Astrocyte (in vitro differentiated cells and primary cell): Measurements from ENCODE around the gene LARGE1. TPM values are rescaled to one million over a fixed set of nuclear protein-coding genes. Genes with fewer than 3 reads are reported as not detected.

ENCODE experiments used
- DNase-seq: peaks from one replicate; pipeline ENCODE4 v3.0.0-alpha.2; 2010; ENCODE audit warnings: low read depth
- FAIRE-seq: peaks from 2 replicates; lab custom pipeline; 2011; peaks lifted over from hg19 to GRCh38; lab: Jason Lieb, UNC
- H2AFZ ChIP-seq: 2 replicates; pipeline ENCODE4 v1.6.0; 2012; ENCODE audit warnings: low read depth, low read length, inconsistent platforms
- H3K27ac ChIP-seq: 2 replicates; pipeline ENCODE4 v1.5.1; 2011; ENCODE audit warnings: low read depth, low read length, inconsistent platforms
- H3K27me3 ChIP-seq: 2 replicates; pipeline ENCODE4 v1.6.0; 2011; ENCODE audit warnings: low read length, inconsistent platforms; ENCODE audit not compliant: insufficient read depth
- H3K36me3 ChIP-seq: 2 replicates; pipeline ENCODE4 v1.5.1; 2011; ENCODE audit warnings: low read length, inconsistent platforms; ENCODE audit not compliant: insufficient read depth
- H3K4me1 ChIP-seq: 2 replicates; pipeline ENCODE4 v1.5.1; 2011; ENCODE audit warnings: low read length, inconsistent platforms; ENCODE audit not compliant: insufficient read depth
- H3K4me2 ChIP-seq: 2 replicates; pipeline ENCODE4 v1.6.0; 2012; ENCODE audit warnings: low read length, inconsistent platforms
- H3K4me3 ChIP-seq: 2 replicates; pipeline ENCODE4 v1.5.1; 2011; ENCODE audit warnings: low read depth, mild to moderate bottlenecking, low read length, inconsistent platforms; ENCODE audit not compliant: insufficient read depth
- H3K79me2 ChIP-seq: 2 replicates; pipeline ENCODE4 v1.6.0; 2012; ENCODE audit warnings: mild to moderate bottlenecking, low read length, inconsistent platforms; ENCODE audit not compliant: insufficient read depth
- H3K9ac ChIP-seq: 2 replicates; pipeline ENCODE4 v1.6.0; 2012; ENCODE audit warnings: mild to moderate bottlenecking, low read length, inconsistent platforms
- H3K9me3 ChIP-seq: 2 replicates; pipeline ENCODE4 v1.5.1; 2012; ENCODE audit warnings: low read depth, mild to moderate bottlenecking, low read length, inconsistent platforms; ENCODE audit not compliant: insufficient read depth
- H4K20me1 ChIP-seq: 2 replicates; pipeline ENCODE4 v1.6.0; 2012; ENCODE audit warnings: low read length, inconsistent platforms; ENCODE audit not compliant: insufficient read depth
- H3K27ac Mint-ChIP-seq: one replicate; pipeline ENCODE4 v1.8.0; 2021; ENCODE audit warnings: mild to moderate bottlenecking, mixed read lengths; ENCODE audit not compliant: unreplicated experiment
- H3K27me3 Mint-ChIP-seq: one replicate; pipeline ENCODE4 v1.8.0; 2021; ENCODE audit warnings: low read depth, mixed read lengths; ENCODE audit not compliant: unreplicated experiment
- H3K36me3 Mint-ChIP-seq: one replicate; pipeline ENCODE4 v1.8.0; 2021; ENCODE audit warnings: low read depth, mixed read lengths; ENCODE audit not compliant: unreplicated experiment
- H3K4me1 Mint-ChIP-seq: one replicate; pipeline ENCODE4 v1.8.0; 2021; ENCODE audit warnings: low read depth, mixed read lengths; ENCODE audit not compliant: unreplicated experiment
- H3K4me3 Mint-ChIP-seq: one replicate; pipeline ENCODE4 v1.8.0; 2021; ENCODE audit warnings: mild to moderate bottlenecking, moderate library complexity, mixed read lengths; ENCODE audit not compliant: unreplicated experiment
- H3K9me3 Mint-ChIP-seq: one replicate; pipeline ENCODE4 v1.8.0; 2021; ENCODE audit warnings: mild to moderate bottlenecking, mixed read lengths; ENCODE audit not compliant: unreplicated experiment
- CTCF ChIP-seq: IDR thresholded peaks from 2 replicates; pipeline ENCODE4 v1.5.1; 2011; ENCODE audit warnings: low read depth, mild to moderate bottlenecking, inconsistent platforms, low read length, moderate library complexity; ENCODE audit not compliant: insufficient read depth
- EZH2 ChIP-seq: IDR thresholded peaks from 2 replicates; pipeline ENCODE4 v1.6.1; 2012; ENCODE audit warnings: mild to moderate bottlenecking, low read length, inconsistent platforms; ENCODE audit not compliant: insufficient read depth
- total RNA-seq: library from RNA; stranded (reverse); gene quantifications from 2 replicates; pipeline ENCODE4 v1.2.1, GENCODE V29; 2021

LARGE1 gene
- total RNA-seq, 1 donor from 2014 or later, result 92.6 TPM

- Histone ChIP-seq H3K4me2 (no peak overlapping the region), H3K27me3 (no peaks in the 10 kb centered on the region), H3K9ac (no peak overlapping the region), H3K36me3 (no peaks in the 10 kb centered on the region), H3K4me3 (no peak overlapping the region), H2AFZ (no peak overlapping the region), H3K9me3 (no peaks in the 10 kb centered on the region), H3K4me1 (no peaks in the 10 kb centered on the region), H3K79me2 (no peaks in the 10 kb centered on the region), H3K27ac (no peak overlapping the region), H4K20me1 (no peaks in the 10 kb centered on the region)
- DNase-seq (no peak), FAIRE-seq (no peak)
- no peaks in the 10 kb centered on the region for H3K36me3 Mint-ChIP-seq
- TF ChIP-seq EZH2 (no peak), CTCF (no peak)
- H3K4me3 Mint-ChIP-seq, result no peak overlapping the region
- H3K27me3 Mint-ChIP-seq, result no peaks in the 10 kb centered on the region
- H3K4me1 Mint-ChIP-seq, result peaks cover 5% of the 10 kb centered on the region
- H3K27ac Mint-ChIP-seq, result no peak overlapping the region
- H3K9me3 Mint-ChIP-seq, result peaks cover 2% of the 10 kb centered on the region
These were observed 241.8 kb downstream of the LARGE1 start for GRCh38 chr22:33678523-33678922.

DNA sequence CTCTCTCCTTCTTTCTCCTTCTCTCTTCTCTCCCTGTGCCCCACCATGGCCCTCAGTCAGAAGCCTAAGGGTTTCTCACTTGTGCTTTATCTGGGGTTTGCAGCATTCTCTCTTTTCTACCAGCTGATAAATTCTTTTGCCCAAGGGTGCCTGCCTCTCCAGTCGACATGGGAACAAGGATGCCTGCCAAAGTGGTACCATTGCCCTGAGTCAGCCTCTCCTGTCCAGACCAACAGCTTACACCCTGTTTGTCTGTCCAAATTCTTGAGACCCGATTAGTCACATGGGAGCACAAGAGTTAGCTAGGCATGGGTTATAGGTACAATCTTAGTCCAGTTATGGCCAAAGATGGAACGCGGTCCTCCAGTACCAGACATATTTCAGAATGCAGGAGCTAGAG lies 242.7 kb downstream of the LARGE1 start:
- TF ChIP-seq EZH2 (no peak), CTCF (no peak)
- no peak overlapping the region for H3K27ac Mint-ChIP-seq
- no peak overlapping the region for H3K9ac ChIP-seq
- FAIRE-seq (no peak), DNase-seq (no peak)
- no peaks in the 10 kb centered on the region for H3K79me2 ChIP-seq
- H3K27me3 Mint-ChIP-seq, result no peaks in the 10 kb centered on the region
- no peaks in the 10 kb centered on the region for H4K20me1 ChIP-seq
- H2AFZ ChIP-seq, result no peak overlapping the region
- no peak overlapping the region for H3K4me3 Mint-ChIP-seq
- H3K9me3 ChIP-seq, result no peaks in the 10 kb centered on the region
- no peaks in the 10 kb centered on the region for H3K4me1 ChIP-seq
- H3K36me3 ChIP-seq, result no peaks in the 10 kb centered on the region
- H3K4me1 Mint-ChIP-seq, result peaks cover 5% of the 10 kb centered on the region
- no peaks in the 10 kb centered on the region for H3K27me3 ChIP-seq
- H3K4me2 ChIP-seq, result no peak overlapping the region
- H3K27ac ChIP-seq, result no peak overlapping the region
- no peaks in the 10 kb centered on the region for H3K9me3 Mint-ChIP-seq
- no peak overlapping the region for H3K4me3 ChIP-seq
- H3K36me3 Mint-ChIP-seq, result no peaks in the 10 kb centered on the region

DNA sequence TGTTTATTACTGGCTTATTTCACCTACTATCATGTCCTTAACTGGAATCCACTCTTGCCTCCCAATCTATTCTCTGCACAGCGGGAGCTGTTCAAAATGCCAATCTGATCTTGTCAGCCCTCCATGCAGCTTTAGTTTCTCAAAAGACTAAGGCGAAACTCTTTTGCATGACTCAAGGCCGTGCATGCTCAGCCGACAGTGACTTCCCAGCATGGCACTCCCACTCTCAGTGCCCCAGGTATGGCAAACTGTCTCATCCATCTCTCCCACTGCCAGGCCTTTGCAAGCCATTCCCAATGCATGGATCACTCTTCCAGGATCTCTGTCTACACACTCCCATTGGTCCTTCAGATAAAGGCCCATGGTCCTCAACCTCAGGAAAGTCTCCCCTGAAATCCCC lies 245.9 kb downstream of the LARGE1 start:
- Histone ChIP-seq H3K9ac (no peak overlapping the region), H3K36me3 (no peaks in the 10 kb centered on the region), H3K9me3 (no peaks in the 10 kb centered on the region), H4K20me1 (peaks cover 18% of the 10 kb centered on the region), H3K27me3 (no peaks in the 10 kb centered on the region), H3K4me2 (no peak overlapping the region), H3K79me2 (no peaks in the 10 kb centered on the region), H2AFZ (no peak overlapping the region), H3K27ac (no peak overlapping the region), H3K4me3 (no peak overlapping the region), H3K4me1 (no peaks in the 10 kb centered on the region)
- FAIRE-seq, result no peak
- Mint-ChIP-seq H3K36me3 (no peaks in the 10 kb centered on the region), H3K4me1 (peaks cover 8% of the 10 kb centered on the region), H3K27ac (no peak overlapping the region), H3K4me3 (no peak overlapping the region), H3K9me3 (no peaks in the 10 kb centered on the region), H3K27me3 (no peaks in the 10 kb centered on the region)
- no peak for DNase-seq
- TF ChIP-seq EZH2 (no peak), CTCF (no peak)
